HepG2 (cell line): Measurements from ENCODE around the gene PLPPR2. TPM values are rescaled to one million over a fixed set of nuclear protein-coding genes. Genes with fewer than 3 reads are reported as not detected.

Source experiments
- CBX1 ChIP-seq: IDR thresholded peaks from one replicate; pipeline ENCODE4 v1.6.1; 2016; ENCODE audit warnings: antibody characterized with exemption, low read depth
- CREB1 ChIP-seq, 2 experiments: fragments of 450-650 bp in 1 of 2; IDR thresholded peaks; 2 replicates each; pipeline ENCODE4 v1.6.1; 2016 to 2017; ENCODE audit warnings: control low read depth in 1 of 2, mild to moderate bottlenecking in 1 of 2, missing compliant biosample characterization in 1 of 2, missing genetic modification characterization in 1 of 2
- E2F2 ChIP-seq: sonication (generic); formaldehyde crosslinking; IDR thresholded peaks from 2 replicates; pipeline ENCODE4 v1.4.0; 2020; ENCODE audit warnings: missing genetic modification reagents, borderline replicate concordance
- GTF2F1 ChIP-seq: fragments of 150-350 bp; IDR thresholded peaks from 2 replicates; pipeline ENCODE4 v1.6.1; 2014; ENCODE audit warnings: low read length
- JUND ChIP-seq: sonication (generic); formaldehyde crosslinking; IDR thresholded peaks from 2 replicates; pipeline ENCODE4 v1.8.0; 2022; ENCODE audit warnings: mild to moderate bottlenecking, missing genetic modification reagents
- MAX ChIP-seq: IDR thresholded peaks from 2 replicates; pipeline ENCODE4 v1.6.1; 2012; ENCODE audit warnings: inconsistent platforms
- NCOR1 ChIP-seq: fragments of 200-600 bp; sonication (generic); IDR thresholded peaks from 2 replicates; pipeline ENCODE4 v1.7.0; 2017; ENCODE audit warnings: antibody characterized with exemption, low read length, borderline replicate concordance
- NFE2 ChIP-seq: sonication (generic); formaldehyde crosslinking; IDR thresholded peaks from 2 replicates; pipeline ENCODE4 v1.4.0; 2020; ENCODE audit warnings: missing genetic modification reagents
- NFYB ChIP-seq: sonication (generic); formaldehyde crosslinking; IDR thresholded peaks from 2 replicates; pipeline ENCODE4 v1.4.0; 2020; ENCODE audit warnings: missing genetic modification reagents
- PHF21A ChIP-seq: sonication (generic); formaldehyde crosslinking; IDR thresholded peaks from 2 replicates; pipeline ENCODE4 v1.5.0; 2020; ENCODE audit warnings: mild to moderate bottlenecking, missing genetic modification reagents
- POLR2A ChIP-seq, 2 experiments: IDR thresholded peaks; 2 replicates each; pipeline ENCODE4 v1.6.1; 2011; ENCODE audit warnings: low read depth in 2 of 2, low read length in 2 of 2, mild to moderate bottlenecking in 1 of 2, moderate library complexity in 1 of 2; ENCODE audit not compliant: insufficient read depth in 1 of 2
- SALL1 ChIP-seq: sonication (generic); formaldehyde crosslinking; IDR thresholded peaks from 2 replicates; pipeline ENCODE4 v1.8.0; 2022; ENCODE audit warnings: mild to moderate bottlenecking, missing genetic modification reagents
- SP1 ChIP-seq, 2 experiments: fragments of 450-650 bp in 1 of 2; sonication (generic) in 1 of 2; formaldehyde crosslinking in 1 of 2; IDR thresholded peaks; 2 replicates each; pipeline versions ENCODE4 v1.4.0 to v1.6.1; 2016 to 2020; ENCODE audit warnings: missing genetic modification reagents in 1 of 2
- TFAP4 ChIP-seq: sonication (generic); IDR thresholded peaks from 2 replicates; pipeline ENCODE4 v1.6.1; 2016; ENCODE audit warnings: low read depth, borderline replicate concordance
- THAP11 ChIP-seq: IDR thresholded peaks from 2 replicates; pipeline ENCODE4 v1.6.1; 2016; ENCODE audit warnings: missing biosample characterization, missing genetic modification reagents
- ZBTB21 ChIP-seq: sonication (generic); formaldehyde crosslinking; IDR thresholded peaks from 2 replicates; pipeline ENCODE4 v1.4.0; 2020; ENCODE audit warnings: missing genetic modification reagents
- ZMYM3 ChIP-seq: sonication (generic); formaldehyde crosslinking; IDR thresholded peaks from 2 replicates; pipeline ENCODE4 v1.5.1; 2020; ENCODE audit warnings: mild to moderate bottlenecking, missing genetic modification reagents
- ZNF430 ChIP-seq: sonication (generic); formaldehyde crosslinking; IDR thresholded peaks from 2 replicates; pipeline ENCODE4 v1.9.0; 2021; ENCODE audit warnings: mild to moderate bottlenecking, missing genetic modification reagents
- ZNF441 ChIP-seq: sonication (generic); formaldehyde crosslinking; IDR thresholded peaks from 2 replicates; pipeline ENCODE4 v1.7.0; 2021; ENCODE audit warnings: missing genetic modification reagents, borderline replicate concordance
- ZNF768 ChIP-seq: sonication (generic); formaldehyde crosslinking; IDR thresholded peaks from 2 replicates; pipeline ENCODE4 v1.4.0; 2020; ENCODE audit warnings: missing genetic modification reagents
- ZNF788 ChIP-seq: sonication (generic); formaldehyde crosslinking; IDR thresholded peaks from 2 replicates; pipeline ENCODE4 v1.5.0; 2020; ENCODE audit warnings: mild to moderate bottlenecking, missing genetic modification reagents, borderline replicate concordance
- polyA plus RNA-seq, 8 experiments: library from polyadenylated mRNA; depleted of rRNA in 3 of 8; stranded (reverse) in 7 of 8; unstranded in 1 of 8; fragments of >200 nt; fragmentation: Illumina TruSeq in 4 of 8; extraction: Trizol in 4 of 8; gene quantifications; 2 replicates each; pipeline versions ENCODE4 v1.2.1 to v1.2.3, GENCODE V29; 2011 to 2016; ENCODE audit warnings: low read depth in 4 of 8, missing spikeins in 1 of 8, mixed read lengths in 1 of 8; ENCODE audit not compliant: insufficient read depth in 1 of 8
- total RNA-seq, 5 experiments: library from RNA; depleted of rRNA; stranded (reverse); fragments of >200 nt; fragmentation: Illumina TruSeq; extraction: Trizol; gene quantifications; 2 replicates each; pipeline ENCODE4 v1.2.3, GENCODE V29; 2016; ENCODE audit warnings: low read depth in 1 of 5
- TF ChIP-seq, protein P1 (sequence below): sonication (generic); formaldehyde crosslinking; IDR thresholded peaks from 2 replicates; pipeline ENCODE4 v1.4.0; 2020; ENCODE audit warnings: missing genetic modification reagents

PLPPR2 gene
- total and polyA plus RNA-seq, 2 of the 13 experiments (the other 11 are each of a cell fraction or from before 2014, with no cell fraction given) = 1.5 to 2.1 TPM

GRCh38 chr19:11346104-11346940 is 8.9 kb upstream of the PLPPR2 start, which contains the start of the genes CCDC159 and TMEM205 (continued):
- TF ChIP-seq CREB1 (IDR thresholded peaks at IDR 0.05) (peak; percentile 84), CREB1 (CRISPR knock-in tag; IDR thresholded peaks at IDR 0.05) (peak; percentile 89), ZNF430 (0 out of 2 replicates have a peak, but pooled peaks have one; percentile 55), SP1 (IDR thresholded peaks at IDR 0.05) (no peak), SP1 (CRISPR knock-in tag; IDR thresholded peaks at IDR 0.05) (peak; percentile 85), NFYB (CRISPR knock-in tag) (peak; percentile 92), PHF21A (CRISPR knock-in tag) (peak; percentile 67), SALL1 (CRISPR knock-in tag) (peak; percentile 56; the same call in 1 of the 2 replicates), ZBTB21 (CRISPR knock-in tag) (no peak), POLR2A (IDR thresholded peaks at IDR 0.05; ENCODE audit: insufficient read depth in 1 of 2, low read depth in 2 of 2, low read length in 2 of 2) (peak in 1 of 2 experiments; percentile 57; a peak in 1 of 4 replicates), TFAP4 (peak; percentile 90), MAX (peak; percentile 68), NFE2 (CRISPR knock-in tag) (no peak), ZNF768 (CRISPR knock-in tag) (0 out of 2 replicates have a peak, but pooled peaks have one; percentile 2), ZNF788 (peak; percentile 48; the same call in 1 of the 2 replicates), ZMYM3 (no peak), E2F2 (CRISPR knock-in tag) (no peak), THAP11 (CRISPR knock-in tag) (peak; percentile 81), CBX1 (peak; percentile 57), ZNF441 (CRISPR knock-in tag) (0 out of 2 replicates have a peak, but pooled peaks have one; percentile 12), NCOR1 (peak; percentile 54; the same call in 1 of the 2 replicates), JUND (0 out of 2 replicates have a peak, but pooled peaks have one; percentile 15), GTF2F1 (no peak)
- TF ChIP-seq, protein P1, sequence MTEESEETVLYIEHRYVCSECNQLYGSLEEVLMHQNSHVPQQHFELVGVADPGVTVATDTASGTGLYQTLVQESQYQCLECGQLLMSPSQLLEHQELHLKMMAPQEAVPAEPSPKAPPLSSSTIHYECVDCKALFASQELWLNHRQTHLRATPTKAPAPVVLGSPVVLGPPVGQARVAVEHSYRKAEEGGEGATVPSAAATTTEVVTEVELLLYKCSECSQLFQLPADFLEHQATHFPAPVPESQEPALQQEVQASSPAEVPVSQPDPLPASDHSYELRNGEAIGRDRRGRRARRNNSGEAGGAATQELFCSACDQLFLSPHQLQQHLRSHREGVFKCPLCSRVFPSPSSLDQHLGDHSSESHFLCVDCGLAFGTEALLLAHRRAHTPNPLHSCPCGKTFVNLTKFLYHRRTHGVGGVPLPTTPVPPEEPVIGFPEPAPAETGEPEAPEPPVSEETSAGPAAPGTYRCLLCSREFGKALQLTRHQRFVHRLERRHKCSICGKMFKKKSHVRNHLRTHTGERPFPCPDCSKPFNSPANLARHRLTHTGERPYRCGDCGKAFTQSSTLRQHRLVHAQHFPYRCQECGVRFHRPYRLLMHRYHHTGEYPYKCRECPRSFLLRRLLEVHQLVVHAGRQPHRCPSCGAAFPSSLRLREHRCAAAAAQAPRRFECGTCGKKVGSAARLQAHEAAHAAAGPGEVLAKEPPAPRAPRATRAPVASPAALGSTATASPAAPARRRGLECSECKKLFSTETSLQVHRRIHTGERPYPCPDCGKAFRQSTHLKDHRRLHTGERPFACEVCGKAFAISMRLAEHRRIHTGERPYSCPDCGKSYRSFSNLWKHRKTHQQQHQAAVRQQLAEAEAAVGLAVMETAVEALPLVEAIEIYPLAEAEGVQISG (CRISPR knock-in tag) = 0 out of 2 replicates have a peak, but pooled peaks have one; percentile 19
